GM19023 (cell line): ENCODE data around the gene NUMB.

Experiments
- ATAC-seq: cut with Tn5 transposase; IDR thresholded peaks from one replicate; pipeline ENCODE4 v1.9.1; 2021; ENCODE audit warnings: mild to moderate bottlenecking, moderate library complexity; ENCODE audit not compliant: unreplicated experiment

The NUMB gene

GRCh38 chr14:73458183-73458976 is at the start of gene NUMB:
NUMB (minus strand) TSS chr14:73458546; CDS start chr14:73355751, 102,795 bp downstream.
- ATAC-seq: peak; percentile 96

GRCh38 chr14:73503648-73504047 is 45.3 kb upstream of the NUMB start:
- ATAC-seq: no peak

- ATAC-seq: no peak
Measured at GRCh38 chr14:73502017-73502619, 43.8 kb upstream of the NUMB start.

- no peak for ATAC-seq
Measured at GRCh38 chr14:73500360-73500759, 42.0 kb upstream of the NUMB start.

GRCh38 chr14:73494593-73494992 is 36.2 kb upstream of the NUMB start:
- no peak for ATAC-seq

GRCh38 chr14:73492670-73493069 is 34.3 kb upstream of the NUMB start:
- ATAC-seq: no peak

- no peak for ATAC-seq
Measured at GRCh38 chr14:73492043-73492552, 33.8 kb upstream of the NUMB start.

GRCh38 chr14:73491256-73492042 is 33.1 kb upstream of the NUMB start:
- peak; percentile 59 for ATAC-seq

- ATAC-seq: no peak
Measured at GRCh38 chr14:73489481-73490175, 31.3 kb upstream of the NUMB start.

GRCh38 chr14:73478684-73479083 is 20.3 kb upstream of the NUMB start:
- ATAC-seq: no peak

- ATAC-seq: no peak
Measured at GRCh38 chr14:73477618-73478266, 19.4 kb upstream of the NUMB start.

GRCh38 chr14:73476451-73476931 is 18.1 kb upstream of the NUMB start:
- no peak for ATAC-seq

- ATAC-seq: no peak
Measured at GRCh38 chr14:73474952-73475351, 16.6 kb upstream of the NUMB start.

GRCh38 chr14:73472185-73473114 is 14.1 kb upstream of the NUMB start:
- ATAC-seq: no peak

- no peak for ATAC-seq
Measured at GRCh38 chr14:73471582-73472184, 13.3 kb upstream of the NUMB start.

- ATAC-seq: no peak
Measured at GRCh38 chr14:73468828-73469375, 10.6 kb upstream of the NUMB start.

- no peak for ATAC-seq
Measured at GRCh38 chr14:73467800-73468199, 9.5 kb upstream of the NUMB start.

- no peak for ATAC-seq
Measured at GRCh38 chr14:73467377-73467776, 9.0 kb upstream of the NUMB start.
